ENCODE measurements around the gene TSPEAR. TPM values are rescaled to one million over a fixed set of nuclear protein-coding genes. Genes with fewer than 3 reads are reported as not detected.

TSPEAR gene
- total RNA-seq, 2 experiments from 2014 or later, result not detected

DNA sequence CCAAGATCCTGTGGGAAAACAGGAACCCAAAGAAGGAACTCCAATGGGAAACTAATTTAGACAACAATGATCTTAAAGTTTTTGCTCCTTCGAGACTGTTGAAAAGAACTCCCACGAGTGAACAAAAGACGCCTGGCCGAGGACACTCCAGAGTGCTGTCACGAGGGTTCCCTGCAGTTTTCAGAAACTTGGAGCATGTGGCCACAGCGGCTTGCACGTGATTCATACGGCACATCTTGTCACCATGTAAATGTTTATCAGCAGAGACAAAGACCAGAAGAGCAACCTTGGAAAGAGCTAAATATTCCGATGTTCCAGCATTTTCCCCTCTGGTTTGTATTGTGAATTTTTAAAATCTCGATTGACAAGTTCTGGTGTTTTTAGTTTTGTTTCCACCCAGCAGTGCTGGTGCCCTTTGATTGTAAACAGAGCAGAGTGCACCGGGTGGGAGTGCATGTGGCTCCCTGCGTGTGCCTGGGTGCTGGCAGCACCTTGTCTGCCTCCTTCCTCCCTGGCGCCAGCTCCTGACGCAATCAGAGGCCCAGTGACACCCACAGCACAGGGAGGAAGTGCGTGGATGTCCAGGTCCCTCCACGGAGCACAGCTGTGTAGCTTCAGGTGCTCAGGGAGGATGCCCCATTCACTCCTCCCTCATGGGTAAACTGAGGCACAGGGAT lies 233.1 kb downstream of the TSPEAR start:
- intact Hi-C loops (cut with DNase I, micrococcal nuclease), result no loop called here
- POLR2A ChIA-PET, result no interaction called here
- peaks cover 3% of the 10 kb centered on the region for H3K4me1 ChIP-seq (ENCODE audit: insufficient read depth, low read length)
- no peaks in the 10 kb centered on the region for H3K27me3 Mint-ChIP-seq
- H3K9me3 ChIP-seq (ENCODE audit: control insufficient read depth in 1 of 2, insufficient read depth in 1 of 2, low read length in 2 of 2), result no peaks in the 10 kb centered on the region
- no peak for ATAC-seq (ENCODE audit: poor library complexity)
- H3K27ac ChIP-seq (ENCODE audit: low read depth in 1 of 2, low read length in 2 of 2), result no peak overlapping the region
- no peak overlapping the region for H3K4me3 Mint-ChIP-seq
- H3K36me3 Mint-ChIP-seq (ENCODE audit: low read depth), result no peaks in the 10 kb centered on the region
- H3K27me3 ChIP-seq (ENCODE audit: control insufficient read depth in 1 of 2, insufficient read depth in 2 of 2, low read length in 2 of 2), result no peaks in the 10 kb centered on the region
- H3K9me3 Mint-ChIP-seq, result no peaks in the 10 kb centered on the region
- H3K4me1 Mint-ChIP-seq (ENCODE audit: low read depth), result no peaks in the 10 kb centered on the region
- CTCF ChIA-PET, result no interaction called here
- no peak overlapping the region for H3K4me3 ChIP-seq (ENCODE audit: low read length)
- H3K36me3 ChIP-seq (ENCODE audit: insufficient read depth, low read length), result no peaks in the 10 kb centered on the region
- TF ChIP-seq, protein P1, sequence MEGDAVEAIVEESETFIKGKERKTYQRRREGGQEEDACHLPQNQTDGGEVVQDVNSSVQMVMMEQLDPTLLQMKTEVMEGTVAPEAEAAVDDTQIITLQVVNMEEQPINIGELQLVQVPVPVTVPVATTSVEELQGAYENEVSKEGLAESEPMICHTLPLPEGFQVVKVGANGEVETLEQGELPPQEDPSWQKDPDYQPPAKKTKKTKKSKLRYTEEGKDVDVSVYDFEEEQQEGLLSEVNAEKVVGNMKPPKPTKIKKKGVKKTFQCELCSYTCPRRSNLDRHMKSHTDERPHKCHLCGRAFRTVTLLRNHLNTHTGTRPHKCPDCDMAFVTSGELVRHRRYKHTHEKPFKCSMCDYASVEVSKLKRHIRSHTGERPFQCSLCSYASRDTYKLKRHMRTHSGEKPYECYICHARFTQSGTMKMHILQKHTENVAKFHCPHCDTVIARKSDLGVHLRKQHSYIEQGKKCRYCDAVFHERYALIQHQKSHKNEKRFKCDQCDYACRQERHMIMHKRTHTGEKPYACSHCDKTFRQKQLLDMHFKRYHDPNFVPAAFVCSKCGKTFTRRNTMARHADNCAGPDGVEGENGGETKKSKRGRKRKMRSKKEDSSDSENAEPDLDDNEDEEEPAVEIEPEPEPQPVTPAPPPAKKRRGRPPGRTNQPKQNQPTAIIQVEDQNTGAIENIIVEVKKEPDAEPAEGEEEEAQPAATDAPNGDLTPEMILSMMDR (IDR thresholded peaks at IDR 0.05), result no peak
- no peak overlapping the region for H3K27ac Mint-ChIP-seq
- DNase-seq, result no peak

DNA sequence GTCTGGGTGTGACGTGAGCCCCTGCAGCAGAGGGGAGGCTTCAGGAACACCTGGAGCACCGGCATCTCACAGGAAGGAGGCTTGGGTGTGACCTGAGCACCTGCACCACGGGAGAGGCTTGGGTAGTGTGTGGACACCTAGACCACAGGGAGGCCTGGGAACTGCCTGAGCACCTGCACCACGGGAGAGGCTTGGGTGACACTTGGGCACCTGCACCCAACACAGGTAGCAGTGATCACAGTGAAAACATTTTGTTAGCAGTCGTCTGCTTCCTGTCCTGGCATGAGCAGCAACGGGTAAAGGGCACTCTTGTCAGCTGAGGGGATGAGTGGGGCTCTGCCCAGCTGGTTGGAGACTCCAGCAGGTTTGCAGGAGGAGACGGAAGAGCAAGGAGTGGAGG lies 233.7 kb downstream of the TSPEAR start:
- Histone ChIP-seq H3K9me3 (ENCODE audit: control insufficient read depth in 1 of 2, insufficient read depth in 1 of 2, low read length in 2 of 2) (no peaks in the 10 kb centered on the region), H3K27me3 (ENCODE audit: control insufficient read depth in 1 of 2, insufficient read depth in 2 of 2, low read length in 2 of 2) (no peaks in the 10 kb centered on the region), H3K4me3 (ENCODE audit: low read length) (no peak overlapping the region), H3K27ac (ENCODE audit: low read depth in 1 of 2, low read length in 2 of 2) (no peak overlapping the region), H3K4me1 (ENCODE audit: insufficient read depth, low read length) (peaks cover 3% of the 10 kb centered on the region), H3K36me3 (ENCODE audit: insufficient read depth, low read length) (no peaks in the 10 kb centered on the region)
- Mint-ChIP-seq H3K36me3 (ENCODE audit: low read depth) (no peaks in the 10 kb centered on the region), H3K4me3 (no peak overlapping the region), H3K9me3 (no peaks in the 10 kb centered on the region), H3K4me1 (ENCODE audit: low read depth) (no peaks in the 10 kb centered on the region), H3K27me3 (no peaks in the 10 kb centered on the region), H3K27ac (no peak overlapping the region)
- intact Hi-C loops (cut with DNase I, micrococcal nuclease), result no loop called here
- ATAC-seq (ENCODE audit: poor library complexity) (no peak), DNase-seq (no peak)
- TF ChIP-seq, protein P1 (IDR thresholded peaks at IDR 0.05), result no peak
- ChIA-PET CTCF (no interaction called here), POLR2A (no interaction called here)

DNA sequence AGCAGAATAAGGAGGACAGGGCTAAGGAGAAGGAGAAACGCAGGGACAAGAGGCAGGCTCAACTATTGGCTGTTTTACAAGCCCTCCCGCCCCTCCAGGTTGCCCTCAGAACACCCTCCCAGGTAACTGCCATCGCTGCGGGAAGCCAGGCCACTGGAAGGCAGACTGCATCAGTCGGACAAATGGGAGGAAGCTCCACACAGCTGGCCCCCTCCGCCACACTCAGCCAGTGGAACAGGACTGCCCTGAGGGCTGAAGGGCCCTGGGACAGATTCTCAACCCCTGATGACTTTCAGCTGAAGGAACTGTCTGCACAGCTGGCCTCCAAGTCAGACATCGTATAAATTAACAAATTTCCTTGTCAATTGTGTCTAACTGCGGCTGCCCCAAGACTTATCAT lies 234.2 kb downstream of the TSPEAR start:
- ChIA-PET POLR2A (no interaction called here), CTCF (no interaction called here)
- H3K27ac ChIP-seq (ENCODE audit: low read depth in 1 of 2, low read length in 2 of 2), result no peak overlapping the region
- Mint-ChIP-seq H3K4me1 (ENCODE audit: low read depth) (no peaks in the 10 kb centered on the region), H3K36me3 (ENCODE audit: low read depth) (no peaks in the 10 kb centered on the region), H3K4me3 (no peak overlapping the region), H3K27ac (no peak overlapping the region), H3K9me3 (no peaks in the 10 kb centered on the region), H3K27me3 (no peaks in the 10 kb centered on the region)
- H3K9me3 ChIP-seq (ENCODE audit: control insufficient read depth in 1 of 2, insufficient read depth in 1 of 2, low read length in 2 of 2), result no peaks in the 10 kb centered on the region
- H3K27me3 ChIP-seq (ENCODE audit: control insufficient read depth in 1 of 2, insufficient read depth in 2 of 2, low read length in 2 of 2), result no peaks in the 10 kb centered on the region
- TF ChIP-seq, protein P1 (IDR thresholded peaks at IDR 0.05), result no peak
- H3K4me3 ChIP-seq (ENCODE audit: low read length), result no peak overlapping the region
- no peak for DNase-seq
- peaks cover 3% of the 10 kb centered on the region for H3K4me1 ChIP-seq (ENCODE audit: insufficient read depth, low read length)
- ATAC-seq (ENCODE audit: poor library complexity), result no peak
- H3K36me3 ChIP-seq (ENCODE audit: insufficient read depth, low read length), result no peaks in the 10 kb centered on the region
- intact Hi-C loops (cut with DNase I, micrococcal nuclease), result no loop called here
